ENCODE measurements around the gene PPM1L.
"Not testable (repeated sequence)": the region's sequence is repeated elsewhere in the genome, so short reads cannot be mapped to it uniquely, and the experiment has no call there.

Gene PPM1L

DNA sequence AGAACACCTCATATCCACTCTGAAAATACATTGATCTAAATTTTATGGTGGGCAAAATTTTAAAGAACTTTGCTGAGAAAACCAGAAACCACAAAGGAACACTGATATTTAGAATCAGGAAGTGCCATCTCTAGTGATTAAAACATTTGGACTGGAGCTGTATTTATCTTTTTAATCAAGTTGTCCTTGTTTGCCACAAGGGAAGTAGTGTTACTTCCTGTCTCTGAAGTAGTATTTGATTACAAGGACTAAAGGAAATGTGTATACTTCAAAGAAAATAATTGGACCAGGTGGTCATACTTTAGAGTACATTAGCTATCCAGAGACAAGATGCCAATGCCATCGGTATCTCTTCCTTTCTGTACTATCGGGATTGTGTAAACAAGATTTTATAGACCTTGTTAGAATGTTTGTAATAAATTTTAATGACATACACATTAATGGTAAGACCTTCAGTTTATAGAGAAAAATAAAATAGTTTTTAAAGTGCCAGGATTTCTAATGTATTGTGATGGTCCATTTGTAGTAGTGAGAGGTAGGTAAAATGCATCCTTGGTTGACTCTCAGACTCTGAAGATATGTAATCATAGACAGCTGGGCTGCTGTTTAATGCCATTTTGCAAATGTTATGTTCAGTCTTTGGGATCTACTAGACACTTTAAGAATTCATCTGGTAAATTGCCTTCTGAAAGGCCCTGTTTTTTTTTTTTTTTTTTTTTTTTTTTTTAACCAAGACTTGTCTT is 217.2 kb downstream of the PPM1L start:
- FAIRE-seq (no peak), DNase-seq (ENCODE audit: insufficient read length, low spot score) (no peak)

DNA sequence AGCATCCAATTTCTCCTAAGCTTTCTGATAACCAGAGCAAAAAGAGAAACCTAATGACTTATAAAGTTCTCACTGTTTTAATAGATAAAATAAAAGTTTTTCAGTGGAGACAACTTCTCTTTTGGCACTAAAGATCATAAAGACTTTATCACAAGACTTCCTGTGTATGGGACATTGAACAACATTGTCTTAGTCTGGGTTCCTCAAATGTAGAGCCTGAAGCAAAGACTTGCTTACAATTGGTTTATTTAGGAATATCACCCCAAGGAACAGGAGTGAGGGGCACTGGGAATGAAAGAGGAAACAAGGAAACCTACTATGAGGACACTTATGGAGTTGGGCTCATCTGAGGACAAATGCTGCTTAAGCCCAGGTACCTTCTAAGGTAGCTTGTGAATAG is 221.7 kb downstream of the PPM1L start:
- FAIRE-seq (no peak), DNase-seq (ENCODE audit: insufficient read length, low spot score) (no peak)

- no peak for FAIRE-seq
- DNase-seq (ENCODE audit: insufficient read length, low spot score), result no peak
Measured at GRCh38 chr3:160980740-160981139, 224.7 kb downstream of the PPM1L start.

GRCh38 chr3:160981217-160981938 is 225.3 kb downstream of the PPM1L start:
- FAIRE-seq, result no peak
- no peak for DNase-seq (ENCODE audit: insufficient read length, low spot score)

- no peak for FAIRE-seq
- no peak for DNase-seq (ENCODE audit: insufficient read length, low spot score)
Measured at GRCh38 chr3:160982491-160982890, 226.5 kb downstream of the PPM1L start.

DNA sequence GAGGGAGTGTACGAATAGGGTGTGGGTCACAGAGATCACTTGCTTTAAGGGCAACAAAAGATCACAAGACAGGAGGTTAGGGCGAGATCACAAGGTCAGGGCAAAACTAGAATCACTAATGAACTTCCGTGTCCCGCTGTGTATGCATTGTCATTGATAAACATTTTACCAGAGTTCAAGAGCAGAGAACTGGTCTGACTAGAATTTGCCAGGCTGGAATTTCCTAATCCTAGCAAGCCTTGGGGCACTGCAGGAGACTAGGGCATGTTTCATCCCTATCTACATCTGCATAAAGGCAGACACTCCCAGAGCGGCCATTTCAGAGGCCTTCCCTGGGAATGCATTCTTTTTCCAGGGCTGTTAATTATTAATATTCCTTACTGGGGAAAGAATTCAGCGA is 227.9 kb downstream of the PPM1L start:
- FAIRE-seq; DNase-seq (ENCODE audit: insufficient read length, low spot score): not testable (repeated sequence)

DNA sequence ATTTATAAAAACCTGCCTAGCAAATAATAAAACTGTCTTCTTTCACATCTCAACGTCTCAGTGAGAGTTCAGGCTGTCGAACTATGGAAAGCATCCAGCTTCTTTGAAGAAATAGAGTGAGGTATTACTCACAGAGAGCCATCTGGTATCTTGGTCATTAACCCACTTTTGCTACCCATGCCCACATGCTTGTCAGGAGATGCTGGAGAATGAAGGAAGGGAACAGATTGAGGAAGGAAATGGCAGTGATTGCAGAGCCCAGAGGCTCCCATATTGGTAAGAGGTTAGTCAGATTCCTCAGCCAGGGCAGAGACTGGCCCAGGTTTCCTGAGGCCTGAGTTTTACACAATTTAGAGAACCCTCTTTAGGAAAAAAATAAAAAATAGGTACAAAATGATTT is 230.0 kb downstream of the PPM1L start:
- DNase-seq (ENCODE audit: insufficient read length, low spot score), result no peak
- no peak for FAIRE-seq

- DNase-seq (ENCODE audit: insufficient read length, low spot score), result no peak
- no peak for FAIRE-seq
Measured at GRCh38 chr3:160987982-160988964, 232.2 kb downstream of the PPM1L start.

- DNase-seq (ENCODE audit: insufficient read length, low spot score), result no peak
- FAIRE-seq, result no peak
Measured at GRCh38 chr3:160990446-160990845, 234.4 kb downstream of the PPM1L start.

GRCh38 chr3:160992712-160993111 is 236.7 kb downstream of the PPM1L start:
- no peak for DNase-seq (ENCODE audit: insufficient read length, low spot score)
- no peak for FAIRE-seq

DNA sequence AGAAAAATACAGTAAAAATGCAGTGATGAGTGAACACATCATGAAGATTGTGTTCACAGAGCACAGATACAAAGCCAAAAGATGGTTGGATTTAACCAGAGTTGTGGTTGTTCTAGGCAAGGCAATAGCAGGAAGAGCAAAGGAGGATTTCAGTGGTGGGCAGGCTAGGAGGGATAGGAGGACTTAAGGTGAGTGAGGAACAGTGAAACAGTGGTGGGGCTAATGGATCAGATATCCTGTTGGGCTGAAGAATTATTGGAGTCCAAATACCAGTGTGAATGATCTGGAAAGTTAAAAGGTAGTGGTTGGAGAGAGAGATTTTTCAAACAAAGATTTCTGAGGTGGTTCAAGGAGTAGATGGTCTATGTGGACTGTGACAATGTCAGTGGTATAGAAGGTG is 240.8 kb downstream of the PPM1L start:
- DNase-seq (ENCODE audit: insufficient read length, low spot score), result no peak
- FAIRE-seq, result no peak

- FAIRE-seq, result no peak
- DNase-seq (ENCODE audit: insufficient read length, low spot score), result no peak
Measured at GRCh38 chr3:160998581-160998980, 242.6 kb downstream of the PPM1L start.

GRCh38 chr3:160999274-160999673 is 243.2 kb downstream of the PPM1L start:
- FAIRE-seq, result no peak
- no peak for DNase-seq (ENCODE audit: insufficient read length, low spot score)

DNA sequence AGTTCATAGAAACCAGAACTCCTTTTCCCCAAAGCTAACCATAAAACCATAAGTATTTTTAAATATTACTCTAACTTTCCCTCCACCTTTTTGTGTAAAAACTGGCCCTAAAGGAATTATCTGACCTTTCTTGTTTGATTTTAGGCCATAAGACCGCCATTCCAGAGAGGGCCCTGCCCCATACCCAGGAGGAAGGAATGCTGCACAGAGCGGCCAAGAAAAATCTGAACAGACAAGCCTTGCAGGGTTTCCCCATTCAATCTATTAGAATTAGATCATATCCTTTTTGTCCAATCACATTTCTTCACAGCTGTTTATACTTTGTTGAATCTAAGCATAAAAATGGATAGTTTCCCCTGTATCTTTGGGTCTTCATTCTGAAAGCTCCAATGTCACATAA is 252.1 kb downstream of the PPM1L start:
- DNase-seq (ENCODE audit: insufficient read length, low spot score) (no peak), FAIRE-seq (no peak)

GRCh38 chr3:161010151-161010550 is 254.1 kb downstream of the PPM1L start:
- FAIRE-seq; DNase-seq (ENCODE audit: insufficient read length, low spot score): not testable (repeated sequence)

GRCh38 chr3:161014843-161015749 is 259.1 kb downstream of the PPM1L start:
- no peak for FAIRE-seq

GRCh38 chr3:161016417-161017313 is 260.6 kb downstream of the PPM1L start:
- no peak for DNase-seq (ENCODE audit: insufficient read length, low spot score)
- FAIRE-seq, result no peak

More at GRCh38 chr3:161014843-161015749, 259.1 kb downstream of the PPM1L start:
- DNase-seq (ENCODE audit: insufficient read length, low spot score), result no peak

- DNase-seq (ENCODE audit: insufficient read length, low spot score), result no peak
Measured at GRCh38 chr3:161017971-161018370, 261.9 kb downstream of the PPM1L start.

GRCh38 chr3:161020256-161020655 is 264.2 kb downstream of the PPM1L start:
- no peak for DNase-seq (ENCODE audit: insufficient read length, low spot score)
- no peak for FAIRE-seq

More at GRCh38 chr3:161017971-161018370, 261.9 kb downstream of the PPM1L start:
- FAIRE-seq, result no peak
